HG02852 (cell line): ENCODE measurements around the gene CCNH.

Experiments
- ATAC-seq: cut with Tn5 transposase; IDR thresholded peaks from one replicate; pipeline ENCODE4 v1.9.1; 2021; ENCODE audit warnings: mild to moderate bottlenecking, moderate library complexity; ENCODE audit not compliant: unreplicated experiment

The CCNH gene

GRCh38 chr5:87412630-87413342, at the start of gene CCNH:
TSS of gene CCNH (minus strand) at chr5:87412930. CDS start at chr5:87412794, 136 bp downstream.
- ATAC-seq, result peak; percentile 98

GRCh38 chr5:87457706-87458105, 45.0 kb upstream of the CCNH start:
- ATAC-seq, result no peak

GRCh38 chr5:87453801-87454200, 41.1 kb upstream of the CCNH start:
- no peak for ATAC-seq

GRCh38 chr5:87452837-87453236, 40.1 kb upstream of the CCNH start:
- no peak for ATAC-seq

GRCh38 chr5:87442419-87442818, 29.7 kb upstream of the CCNH start:
- no peak for ATAC-seq

- ATAC-seq, result no peak
Measured at GRCh38 chr5:87438231-87438630, 25.5 kb upstream of the CCNH start.

- ATAC-seq, result no peak
Measured at GRCh38 chr5:87437724-87438123, 25.0 kb upstream of the CCNH start.

- no peak for ATAC-seq
Measured at GRCh38 chr5:87435144-87435694, 22.5 kb upstream of the CCNH start.

GRCh38 chr5:87434461-87434860, 21.7 kb upstream of the CCNH start:
- no peak for ATAC-seq

GRCh38 chr5:87433945-87434344, 21.2 kb upstream of the CCNH start:
- ATAC-seq, result no peak

- ATAC-seq, result no peak
Measured at GRCh38 chr5:87432460-87432859, 19.7 kb upstream of the CCNH start.

GRCh38 chr5:87430863-87431457, 18.2 kb upstream of the CCNH start:
- ATAC-seq, result no peak

- ATAC-seq, result no peak
Measured at GRCh38 chr5:87423755-87424154, 11.0 kb upstream of the CCNH start.

- no peak for ATAC-seq
Measured at GRCh38 chr5:87421307-87421706, 8.6 kb upstream of the CCNH start.

GRCh38 chr5:87418506-87418905, 5.8 kb upstream of the CCNH start:
- ATAC-seq, result no peak

- ATAC-seq, result no peak
Measured at GRCh38 chr5:87413343-87413645, 564 bp upstream of the CCNH start.

GRCh38 chr5:87411973-87412629, 629 bp downstream of the CCNH start:
- ATAC-seq, result peak; percentile 24

- ATAC-seq, result no peak
Measured at GRCh38 chr5:87411586-87411972, 1.2 kb downstream of the CCNH start.

- ATAC-seq, result no peak
Measured at GRCh38 chr5:87410931-87411330, 1.8 kb downstream of the CCNH start.

GRCh38 chr5:87408204-87408603, 4.5 kb downstream of the CCNH start:
- no peak for ATAC-seq

GRCh38 chr5:87405472-87406155, 7.1 kb downstream of the CCNH start:
- ATAC-seq, result no peak

GRCh38 chr5:87404359-87404758, 8.4 kb downstream of the CCNH start:
- ATAC-seq, result no peak
